HG03066 (cell line): ENCODE measurements around the gene AIFM2.

Experiments
- ATAC-seq: cut with Tn5 transposase; IDR thresholded peaks from one replicate; pipeline ENCODE4 v1.9.1; 2021; ENCODE audit warnings: low read depth; ENCODE audit not compliant: unreplicated experiment

Gene AIFM2

GRCh38 chr10:70063418-70064098, 69.1 kb downstream of the AIFM2 start:
- no peak for ATAC-seq
